Activated T-cell treated with anti-CD3 and anti-CD28 coated beads, Interleukin-2, amount 50 U/mL, for 24 hours (primary cell): ENCODE results near the gene HOXA9.

Experiments used
- DNase-seq: peaks from one replicate; pipeline ENCODE4 v3.0.0-alpha.2; 2020
- H3K27ac Mint-ChIP-seq: 2 replicates; pipeline ENCODE4 v1.8.0; 2020; ENCODE audit warnings: mild to moderate bottlenecking, mixed read lengths
- H3K27me3 Mint-ChIP-seq: 2 replicates; pipeline ENCODE4 v1.8.0; 2020; ENCODE audit warnings: mixed read lengths
- H3K36me3 Mint-ChIP-seq: 2 replicates; pipeline ENCODE4 v1.8.0; 2020; ENCODE audit warnings: low read depth, mixed read lengths
- H3K4me1 Mint-ChIP-seq: 2 replicates; pipeline ENCODE4 v1.8.0; 2020; ENCODE audit warnings: low read depth, mixed read lengths
- H3K4me3 Mint-ChIP-seq: 2 replicates; pipeline ENCODE4 v1.8.0; 2020; ENCODE audit warnings: mild to moderate bottlenecking, moderate library complexity, mixed read lengths
- H3K9me3 Mint-ChIP-seq: 2 replicates; pipeline ENCODE4 v1.8.0; 2020; ENCODE audit warnings: mixed read lengths

HOXA9 gene

DNA sequence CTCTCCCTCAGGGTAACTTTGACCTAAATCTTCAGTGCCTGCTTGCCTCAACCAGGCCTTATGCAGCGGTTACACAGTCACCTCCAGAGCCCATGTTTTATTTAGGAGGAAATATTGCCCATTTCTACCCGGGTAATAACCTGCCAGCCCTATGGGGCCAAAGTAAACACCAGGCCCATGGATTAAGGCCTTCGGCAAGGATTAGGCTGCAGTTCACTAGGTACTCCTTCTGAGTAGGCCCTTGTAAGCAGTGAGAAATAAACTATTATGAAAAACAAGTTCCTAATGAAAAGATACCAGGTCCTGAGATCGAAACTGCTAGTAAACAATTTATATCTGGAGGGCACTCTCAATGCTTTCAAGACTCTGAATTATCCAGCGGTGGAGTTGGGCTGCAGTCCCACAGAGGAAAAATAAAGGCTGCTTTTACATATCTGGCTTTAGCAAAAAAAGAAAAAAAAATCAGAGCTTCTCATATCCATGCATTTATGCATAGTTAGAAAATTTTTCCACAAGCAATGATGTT lies 12.5 kb upstream of the HOXA9 start:
- H3K27ac Mint-ChIP-seq, result no peak overlapping the region
- no peak for DNase-seq
- H3K4me1 Mint-ChIP-seq, result peaks cover 7% of the 10 kb centered on the region
- peaks cover 86% of the 10 kb centered on the region for H3K27me3 Mint-ChIP-seq
- H3K9me3 Mint-ChIP-seq, result no peaks in the 10 kb centered on the region
- no peak overlapping the region for H3K4me3 Mint-ChIP-seq
- H3K36me3 Mint-ChIP-seq, result no peaks in the 10 kb centered on the region

- Mint-ChIP-seq H3K9me3 (no peaks in the 10 kb centered on the region), H3K4me3 (no peak overlapping the region), H3K4me1 (peaks cover 12% of the 10 kb centered on the region), H3K27ac (no peak overlapping the region), H3K27me3 (peaks cover 84% of the 10 kb centered on the region), H3K36me3 (no peaks in the 10 kb centered on the region)
- DNase-seq, result no peak
Measured at GRCh38 chr7:27176962-27177794, 11.8 kb upstream of the HOXA9 start.

DNA sequence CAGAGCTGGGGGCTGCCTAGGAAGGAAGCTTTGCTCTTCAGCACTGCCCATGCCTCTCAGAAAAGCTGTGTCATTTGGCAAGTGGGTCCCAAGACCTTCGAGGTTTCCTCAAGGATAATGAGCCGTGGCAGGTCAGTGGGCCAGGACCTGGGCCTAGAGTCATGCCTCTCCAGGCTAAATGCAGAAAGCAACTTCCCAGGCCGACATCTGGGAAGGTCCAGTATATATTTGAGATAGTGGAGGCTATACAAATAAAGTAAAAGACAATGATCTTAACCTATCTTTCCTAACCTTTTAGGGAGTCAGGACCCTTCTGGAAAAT lies 11.1 kb upstream of the HOXA9 start:
- no peak for DNase-seq
- H3K36me3 Mint-ChIP-seq, result no peaks in the 10 kb centered on the region
- no peak overlapping the region for H3K27ac Mint-ChIP-seq
- H3K27me3 Mint-ChIP-seq, result peaks cover 84% of the 10 kb centered on the region
- no peaks in the 10 kb centered on the region for H3K9me3 Mint-ChIP-seq
- H3K4me3 Mint-ChIP-seq, result no peak overlapping the region
- peaks cover 19% of the 10 kb centered on the region for H3K4me1 Mint-ChIP-seq

DNA sequence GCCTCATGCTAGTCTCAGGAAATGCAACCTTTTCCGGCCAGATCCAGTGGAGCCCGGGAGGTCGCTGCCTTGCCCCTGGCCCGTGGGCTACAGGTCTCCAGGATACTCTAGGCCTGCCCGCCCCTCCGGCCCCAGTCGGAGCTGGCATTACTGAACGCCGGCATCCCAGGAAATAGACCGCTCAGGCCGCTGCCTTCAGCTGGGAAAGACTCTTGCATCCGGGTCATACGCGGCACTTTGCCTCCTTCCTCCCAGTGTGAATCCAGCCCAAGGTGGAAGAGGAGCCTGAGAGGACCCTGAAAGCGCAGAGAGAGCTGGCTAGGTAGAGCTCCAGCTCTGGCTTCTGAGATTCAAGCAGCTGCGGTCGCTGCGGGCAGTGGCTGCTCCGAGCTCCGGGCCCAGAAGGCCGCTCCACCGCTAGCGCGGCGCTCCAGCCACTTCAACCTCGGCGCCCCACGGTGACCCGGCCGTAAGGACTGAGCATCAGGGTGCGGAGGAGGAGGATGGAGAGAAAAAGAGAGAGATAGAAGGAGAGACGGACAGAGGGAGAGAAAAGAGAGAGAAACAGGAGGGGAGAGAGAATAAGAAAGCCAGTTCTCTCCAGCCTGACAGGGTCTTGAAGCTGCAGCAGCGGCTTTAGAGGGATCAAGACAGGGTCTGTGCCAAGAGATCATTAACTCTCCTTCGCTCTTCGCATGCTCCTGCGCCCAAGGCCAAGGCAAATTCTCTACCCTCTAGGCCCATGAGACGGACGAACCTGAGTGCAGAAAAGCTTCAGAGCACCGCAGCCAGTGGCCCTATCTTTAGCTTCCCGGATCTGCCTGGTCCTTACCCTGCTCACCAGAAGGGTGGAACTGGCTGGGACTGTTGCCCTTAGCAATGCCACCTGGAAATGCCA lies 10.5 kb upstream of the HOXA9 start:
- DNase-seq, result no peak
- Mint-ChIP-seq H3K4me3 (no peak overlapping the region), H3K36me3 (no peaks in the 10 kb centered on the region), H3K9me3 (no peaks in the 10 kb centered on the region), H3K27me3 (peaks cover 85% of the 10 kb centered on the region), H3K27ac (no peak overlapping the region), H3K4me1 (peaks cover 22% of the 10 kb centered on the region)

- Mint-ChIP-seq H3K4me3 (peak overlapping the region; percentile 31), H3K36me3 (no peaks in the 10 kb centered on the region), H3K27ac (no peak overlapping the region), H3K4me1 (peaks cover 23% of the 10 kb centered on the region), H3K9me3 (no peaks in the 10 kb centered on the region), H3K27me3 (peaks cover 85% of the 10 kb centered on the region)
- peak; percentile 30 for DNase-seq
Measured at GRCh38 chr7:27174874-27175625, 9.7 kb upstream of the HOXA9 start.

DNA sequence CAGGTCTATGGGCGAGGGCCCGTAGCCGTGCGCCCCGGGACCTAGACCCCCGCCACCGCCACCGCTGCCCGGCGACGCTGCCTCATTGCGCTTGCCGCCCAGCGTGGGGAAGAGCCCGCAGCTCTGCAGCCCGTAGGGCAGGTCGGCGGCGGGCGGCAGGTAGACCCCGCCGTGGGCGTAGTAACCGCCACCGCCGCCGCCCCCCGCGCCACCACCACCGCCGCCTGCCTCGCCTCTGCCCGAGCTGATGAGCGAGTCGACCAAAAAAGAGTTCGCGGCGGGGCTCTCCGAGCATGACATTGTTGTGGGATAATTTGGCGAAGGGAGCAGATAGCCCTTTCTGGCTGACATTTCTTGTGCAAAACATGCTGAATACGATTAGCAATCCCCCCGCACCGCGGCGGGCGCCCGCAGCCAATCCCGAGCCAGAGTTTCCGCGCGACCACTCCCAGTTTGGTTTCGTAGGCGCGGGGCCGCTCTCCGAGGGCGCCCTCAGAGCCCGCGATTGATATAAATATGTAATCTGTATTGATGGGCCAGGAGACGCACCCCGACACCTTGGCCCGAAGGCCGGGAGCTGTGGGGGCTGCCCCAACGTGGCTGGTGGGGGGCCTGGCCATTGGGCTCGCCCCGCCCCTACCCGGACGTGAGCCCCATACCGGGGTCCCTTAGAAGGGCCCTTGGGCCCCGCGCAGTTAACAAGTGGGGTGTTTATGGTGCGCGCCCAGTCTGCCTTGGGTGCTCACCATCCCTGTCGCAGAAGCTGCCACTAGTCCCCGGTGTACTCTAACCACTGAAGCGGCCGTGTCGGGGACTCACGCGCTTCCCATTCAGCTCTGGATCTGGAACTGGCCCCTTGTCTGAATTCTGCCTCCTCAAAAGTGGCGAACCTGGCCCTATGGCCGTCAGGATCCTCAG lies 8.9 kb upstream of the HOXA9 start, which contains the start of gene HOXA10:
Gene HOXA10 (minus strand): TSS at position 365 of the 918 bp plus-strand sequence. CDS start 14 bp downstream, at position 351.
- H3K4me1 Mint-ChIP-seq, result peaks cover 21% of the 10 kb centered on the region
- no peak within 1 kb of the TSS for H3K27ac Mint-ChIP-seq
- peaks cover 82% of the 10 kb centered on the region for H3K27me3 Mint-ChIP-seq
- H3K4me3 Mint-ChIP-seq, result peak within 1 kb of the TSS; percentile 44
- no peaks in the 10 kb centered on the region for H3K36me3 Mint-ChIP-seq
- no peaks in the 10 kb centered on the region for H3K9me3 Mint-ChIP-seq
- peak; percentile 38 for DNase-seq

GRCh38 chr7:27173511-27173955 lies 8.2 kb upstream of the HOXA9 start:
- no peak overlapping the region for H3K27ac Mint-ChIP-seq
- peak; percentile 62 for DNase-seq
- peaks cover 24% of the 10 kb centered on the region for H3K4me1 Mint-ChIP-seq
- H3K27me3 Mint-ChIP-seq, result peaks cover 83% of the 10 kb centered on the region
- no peak overlapping the region for H3K4me3 Mint-ChIP-seq
- no peaks in the 10 kb centered on the region for H3K36me3 Mint-ChIP-seq
- H3K9me3 Mint-ChIP-seq, result no peaks in the 10 kb centered on the region

DNA sequence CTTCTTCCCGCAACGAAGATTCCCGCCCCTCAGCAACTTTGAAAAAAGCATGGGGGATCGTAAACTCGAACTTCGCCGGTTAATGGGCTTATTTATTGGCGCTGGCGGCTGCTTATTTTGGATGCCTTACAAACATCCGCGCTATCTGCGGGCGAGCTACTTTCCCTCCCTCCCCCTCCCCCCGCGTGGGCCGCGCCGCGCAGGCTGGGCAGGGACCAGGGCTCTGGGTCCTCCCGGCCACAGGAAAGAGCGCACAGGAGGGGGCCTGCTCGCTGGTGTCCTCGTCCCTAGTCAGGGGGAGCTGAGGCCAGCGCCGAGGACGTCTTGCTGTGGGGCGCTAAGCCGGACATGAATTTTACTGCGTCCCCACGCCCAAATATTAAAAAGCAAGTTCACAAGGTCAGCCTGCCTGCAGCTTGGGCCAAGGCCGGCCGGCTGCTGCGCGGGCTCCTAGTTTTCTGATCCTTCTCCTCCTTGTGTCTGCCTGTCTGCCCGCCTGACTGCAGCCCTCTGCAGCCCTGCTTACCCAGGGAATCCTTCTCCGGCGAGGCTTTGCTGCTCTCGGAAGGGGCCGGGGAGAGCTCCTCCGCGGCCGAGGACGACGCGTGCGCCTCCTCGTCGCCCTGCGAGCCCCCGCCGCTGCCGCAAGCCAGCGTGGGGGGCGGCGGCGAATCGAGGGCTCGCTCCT lies 7.6 kb upstream of the HOXA9 start:
- Mint-ChIP-seq H3K27me3 (peaks cover 83% of the 10 kb centered on the region), H3K36me3 (no peaks in the 10 kb centered on the region), H3K4me3 (peak overlapping the region; percentile 44), H3K27ac (no peak overlapping the region), H3K4me1 (peaks cover 25% of the 10 kb centered on the region), H3K9me3 (no peaks in the 10 kb centered on the region)
- DNase-seq, result peak; percentile 57

GRCh38 chr7:27172315-27172774 lies 7.0 kb upstream of the HOXA9 start:
- H3K27ac Mint-ChIP-seq, result peak overlapping the region; percentile 77
- DNase-seq, result no peak
- H3K36me3 Mint-ChIP-seq, result no peaks in the 10 kb centered on the region
- peaks cover 83% of the 10 kb centered on the region for H3K27me3 Mint-ChIP-seq
- H3K9me3 Mint-ChIP-seq, result no peaks in the 10 kb centered on the region
- no peak overlapping the region for H3K4me3 Mint-ChIP-seq
- H3K4me1 Mint-ChIP-seq, result peaks cover 27% of the 10 kb centered on the region

- DNase-seq, result peak; percentile 42
- peaks cover 33% of the 10 kb centered on the region for H3K4me1 Mint-ChIP-seq
- peak overlapping the region; percentile 77 for H3K27ac Mint-ChIP-seq
- H3K9me3 Mint-ChIP-seq, result no peaks in the 10 kb centered on the region
- H3K27me3 Mint-ChIP-seq, result peaks cover 83% of the 10 kb centered on the region
- no peaks in the 10 kb centered on the region for H3K36me3 Mint-ChIP-seq
- H3K4me3 Mint-ChIP-seq, result no peak overlapping the region
Measured at GRCh38 chr7:27171637-27172314, 6.4 kb upstream of the HOXA9 start.

DNA sequence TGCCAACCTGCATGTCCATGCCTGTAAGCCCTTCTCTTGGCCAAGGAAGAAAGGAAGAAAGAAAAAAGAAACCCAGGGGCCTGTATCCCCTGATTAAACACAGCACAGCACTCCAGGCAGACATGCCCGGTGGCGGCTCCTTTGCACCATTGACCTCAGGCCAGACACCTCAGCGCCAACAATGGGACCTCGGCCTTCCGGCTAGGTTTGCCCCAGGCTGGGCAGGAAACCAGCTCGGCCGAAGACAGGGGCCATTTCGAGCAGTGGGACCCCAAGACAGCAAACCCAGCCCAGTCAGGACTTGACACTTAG lies 5.9 kb upstream of the HOXA9 start:
- peak; percentile 36 for DNase-seq
- Mint-ChIP-seq H3K36me3 (no peaks in the 10 kb centered on the region), H3K4me3 (no peak overlapping the region), H3K9me3 (no peaks in the 10 kb centered on the region), H3K4me1 (peaks cover 35% of the 10 kb centered on the region), H3K27ac (peak overlapping the region; percentile 29), H3K27me3 (peaks cover 83% of the 10 kb centered on the region)

DNA sequence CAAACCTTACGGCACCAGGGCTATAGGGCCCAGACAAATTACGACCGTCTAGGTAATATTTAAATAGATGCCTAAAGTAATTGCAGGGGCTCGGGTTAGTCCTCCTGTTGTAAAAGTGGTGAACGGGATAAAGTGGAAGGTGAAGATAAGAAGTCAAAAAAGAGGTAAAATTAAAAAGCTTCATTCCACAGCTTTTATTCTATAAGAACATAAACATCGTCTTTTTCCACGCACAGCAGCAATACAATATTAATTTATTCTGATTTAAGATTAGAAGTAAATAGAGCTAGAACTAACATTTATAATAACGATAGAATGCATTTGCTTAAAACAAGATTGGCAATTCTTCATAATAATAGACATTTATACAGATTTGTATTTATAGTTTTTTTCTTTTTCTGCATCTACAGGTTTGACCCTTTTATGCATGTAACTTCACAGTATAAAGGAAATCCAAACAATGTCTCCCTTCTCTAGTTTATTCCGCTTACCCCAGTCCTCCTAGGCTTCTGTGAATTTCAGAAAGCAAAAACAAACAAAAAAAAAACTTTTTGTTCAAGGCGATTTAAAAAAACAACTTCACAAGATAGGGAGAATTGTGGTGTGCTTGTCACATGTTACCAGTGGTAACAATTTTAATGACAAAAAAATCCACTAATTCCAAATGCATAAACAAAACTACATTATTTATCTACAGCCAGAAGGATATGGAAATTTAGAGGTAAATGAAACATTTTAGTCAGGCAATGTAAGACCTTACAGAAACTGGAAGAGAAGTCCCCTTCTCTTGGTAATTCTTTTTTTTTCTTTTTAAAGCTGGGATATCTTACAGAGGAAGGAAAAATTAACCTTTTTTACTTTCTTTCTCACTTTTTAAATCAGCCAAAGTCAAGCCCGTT lies 5.3 kb upstream of the HOXA9 start:
- H3K9me3 Mint-ChIP-seq, result no peaks in the 10 kb centered on the region
- peak overlapping the region; percentile 29 for H3K27ac Mint-ChIP-seq
- DNase-seq, result no peak
- no peak overlapping the region for H3K4me3 Mint-ChIP-seq
- H3K36me3 Mint-ChIP-seq, result no peaks in the 10 kb centered on the region
- peaks cover 81% of the 10 kb centered on the region for H3K27me3 Mint-ChIP-seq
- H3K4me1 Mint-ChIP-seq, result peaks cover 38% of the 10 kb centered on the region
